Ectodermal cell (in vitro differentiated cells): Measurements from ENCODE around the gene KRT75.

Experiments used
- H3K27ac ChIP-seq: 2 replicates; pipeline ENCODE4 v1.7.0; 2013; ENCODE audit warnings: mild to moderate bottlenecking, low read depth, low read length; ENCODE audit not compliant: insufficient read depth, poor library complexity, severe bottlenecking
- H3K27me3 ChIP-seq: 2 replicates; pipeline ENCODE4 v1.7.0; 2013; ENCODE audit warnings: mild to moderate bottlenecking, low read length; ENCODE audit not compliant: insufficient read depth, control insufficient read depth, poor library complexity, severe bottlenecking
- H3K36me3 ChIP-seq: one replicate; pipeline ENCODE4 v1.7.0; 2013; ENCODE audit warnings: low read length; ENCODE audit not compliant: control insufficient read depth, insufficient read depth
- H3K4me1 ChIP-seq: one replicate; pipeline ENCODE4 v1.7.0; 2013; ENCODE audit warnings: low read length; ENCODE audit not compliant: control insufficient read depth, insufficient read depth
- H3K4me3 ChIP-seq: 2 replicates; pipeline ENCODE4 v1.7.0; 2013; ENCODE audit warnings: low read depth, low read length, control low read depth; ENCODE audit not compliant: insufficient read depth
- H3K9me3 ChIP-seq: 2 replicates; pipeline ENCODE4 v1.7.0; 2013; ENCODE audit warnings: mild to moderate bottlenecking, low read length, moderate library complexity; ENCODE audit not compliant: control insufficient read depth
- WGBS, 2 experiments: methylation state at CpG; one replicate each; pipeline ENCODE4 v1.1.7; 2013; ENCODE audit warnings: missing lambda C conversion rate in 2 of 2; 5-methylcytosine and 5-hydroxymethylcytosine counted together

Gene KRT75

DNA sequence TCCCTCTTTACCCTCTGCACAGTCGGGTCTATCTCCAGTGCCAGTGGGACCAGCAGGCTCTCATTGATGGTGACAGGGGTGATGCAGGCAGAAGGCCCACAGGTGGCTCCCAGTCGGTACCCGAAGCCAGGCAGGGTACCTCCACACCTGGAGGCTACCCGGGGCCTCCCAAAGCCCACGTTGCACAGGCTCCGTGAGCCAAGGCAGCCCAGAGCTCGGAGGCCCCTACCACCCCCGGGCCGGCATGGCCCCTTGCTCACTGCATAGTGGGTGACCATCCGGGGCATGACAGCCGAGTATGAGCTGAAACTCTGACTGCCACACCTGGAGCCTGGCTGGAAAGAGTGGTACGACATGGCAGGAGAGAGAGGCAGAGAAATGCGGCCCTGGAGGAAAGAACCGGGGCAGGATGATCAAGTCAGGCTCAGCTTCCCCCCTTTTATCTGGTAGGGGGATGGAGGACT lies 28.2 kb downstream of the KRT75 start, which contains the start of gene KRT82:
Gene KRT82, minus strand, starts transcription at position 414 of the 464 bp plus-strand sequence. Its CDS starts 58 bp downstream, at position 356.
- no peaks in the 10 kb centered on the region for H3K9me3 ChIP-seq
- WGBS, 2 experiments = 92% methylated on average over 14 of the region's 14 CpGs
- H3K27ac ChIP-seq = no peak within 1 kb of the TSS
- H3K4me1 ChIP-seq = no peaks in the 10 kb centered on the region
- no peaks in the 10 kb centered on the region for H3K27me3 ChIP-seq
- H3K4me3 ChIP-seq = no peak within 1 kb of the TSS
- no peaks in the 10 kb centered on the region for H3K36me3 ChIP-seq

DNA sequence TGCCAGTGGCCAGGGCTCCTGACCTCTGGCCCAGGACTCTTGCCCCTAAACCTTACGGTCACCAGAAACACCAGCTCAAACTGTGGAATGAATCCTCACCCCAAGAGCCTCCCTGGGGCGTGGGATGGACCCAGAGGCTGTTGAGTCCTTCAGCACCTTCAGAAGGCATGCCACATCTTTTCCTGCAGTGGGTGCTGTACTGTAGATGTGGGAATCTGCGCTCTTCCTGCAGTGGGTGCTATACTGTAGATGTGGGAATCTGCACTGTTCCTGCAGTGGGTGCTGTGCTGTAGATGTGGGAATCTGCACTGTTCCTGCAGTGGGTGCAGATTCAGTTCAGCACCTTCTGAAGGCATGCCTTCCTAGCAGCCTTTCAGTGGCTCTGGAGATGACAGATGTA lies 29.2 kb downstream of the KRT75 start:
- Histone ChIP-seq H3K9me3 (no peaks in the 10 kb centered on the region), H3K36me3 (no peaks in the 10 kb centered on the region), H3K4me1 (no peaks in the 10 kb centered on the region), H3K27me3 (no peaks in the 10 kb centered on the region), H3K4me3 (no peak overlapping the region), H3K27ac (no peak overlapping the region)
- WGBS, 2 experiments = 92 to 93% methylated on average over 3 of the region's 3 CpGs

DNA sequence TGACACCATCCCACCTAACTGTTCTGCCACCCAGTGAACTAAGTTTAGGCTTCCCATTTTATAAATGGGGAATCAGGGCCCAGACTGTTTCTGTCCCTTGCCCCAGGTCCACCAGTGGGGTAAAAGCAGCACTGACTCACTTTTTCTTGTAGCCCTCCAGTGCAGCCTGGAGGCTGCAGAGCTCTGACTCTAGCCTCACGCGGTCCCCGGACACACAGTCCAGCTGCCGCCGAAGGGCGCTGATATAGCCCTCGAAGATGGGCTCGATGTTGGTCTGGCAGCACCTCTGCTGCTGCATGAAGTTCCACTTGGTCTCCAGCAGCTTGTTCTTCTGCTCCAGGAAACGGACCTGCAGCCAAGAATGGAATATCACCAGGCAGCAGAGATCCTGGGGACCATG lies 30.6 kb downstream of the KRT75 start:
- 94 to 95% methylated on average over 9 of the region's 9 CpGs for WGBS, 2 experiments
- no peaks in the 10 kb centered on the region for H3K4me1 ChIP-seq

DNA sequence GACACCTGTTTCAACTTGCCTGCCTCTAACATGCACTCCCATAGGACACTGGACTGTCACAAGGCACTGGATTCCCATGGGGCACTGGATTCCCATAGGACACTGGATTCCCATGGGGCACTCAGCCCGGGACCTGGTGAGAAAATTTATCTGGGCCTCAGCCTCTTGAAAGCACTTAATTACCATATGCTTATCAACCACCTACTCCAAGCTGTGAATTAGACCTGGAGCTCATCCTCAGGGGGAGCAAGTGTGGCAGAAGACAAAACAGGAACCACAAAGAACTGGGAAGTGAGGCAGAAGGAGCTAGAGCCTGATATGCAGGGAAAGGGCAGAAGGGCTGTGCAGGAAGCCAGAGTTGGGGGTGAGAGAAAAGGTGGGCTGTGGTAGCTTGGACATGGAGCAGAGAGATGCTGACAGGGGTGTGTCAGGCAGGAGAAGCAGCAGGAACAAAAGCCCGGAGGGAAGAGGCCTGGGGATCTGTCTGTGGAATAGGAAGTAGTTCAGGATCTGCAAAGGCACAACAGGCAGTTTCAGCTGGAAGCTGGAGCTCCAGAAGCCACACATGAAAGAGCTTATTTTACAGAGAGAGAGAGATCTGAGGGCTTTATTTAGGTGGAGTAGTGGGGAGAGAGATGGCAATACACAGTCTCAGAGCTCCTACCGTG lies 31.2 kb downstream of the KRT75 start:
- Histone ChIP-seq H3K9me3 (no peaks in the 10 kb centered on the region), H3K27ac (no peak overlapping the region), H3K4me1 (no peaks in the 10 kb centered on the region), H3K36me3 (no peaks in the 10 kb centered on the region), H3K27me3 (no peaks in the 10 kb centered on the region), H3K4me3 (no peak overlapping the region)
- 62 to 74% methylated on average over 3 of the region's 3 CpGs for WGBS, 2 experiments

More for the DNA sequence above, 30.6 kb downstream of the KRT75 start:
- Histone ChIP-seq H3K27ac (no peak overlapping the region), H3K36me3 (no peaks in the 10 kb centered on the region), H3K27me3 (no peaks in the 10 kb centered on the region), H3K4me3 (no peak overlapping the region), H3K9me3 (no peaks in the 10 kb centered on the region)

DNA sequence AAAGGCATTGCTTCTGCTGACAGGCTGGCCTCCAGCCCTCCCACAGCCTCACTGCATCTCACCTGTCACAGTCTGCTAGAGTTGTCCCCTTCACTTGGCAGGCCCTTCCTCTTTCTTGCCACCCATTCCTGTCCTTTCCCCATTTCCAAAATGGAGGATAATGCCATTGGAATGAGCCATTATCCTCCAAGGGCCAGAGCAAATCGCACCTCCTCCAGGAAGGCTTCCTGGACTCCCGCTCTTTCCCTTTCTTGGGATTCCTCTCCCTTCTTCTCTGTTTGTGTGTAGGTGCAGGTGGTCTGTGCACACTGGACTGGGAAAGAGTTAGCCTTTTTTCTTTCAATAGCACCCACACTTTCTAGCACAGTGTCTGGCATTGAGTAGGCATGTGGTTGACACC lies 31.8 kb downstream of the KRT75 start:
- Histone ChIP-seq H3K27ac (no peak overlapping the region), H3K4me1 (no peaks in the 10 kb centered on the region), H3K27me3 (no peaks in the 10 kb centered on the region), H3K36me3 (no peaks in the 10 kb centered on the region), H3K9me3 (no peaks in the 10 kb centered on the region), H3K4me3 (no peak overlapping the region)
- 76 to 94% methylated on average over 2 of the region's 2 CpGs for WGBS, 2 experiments

DNA sequence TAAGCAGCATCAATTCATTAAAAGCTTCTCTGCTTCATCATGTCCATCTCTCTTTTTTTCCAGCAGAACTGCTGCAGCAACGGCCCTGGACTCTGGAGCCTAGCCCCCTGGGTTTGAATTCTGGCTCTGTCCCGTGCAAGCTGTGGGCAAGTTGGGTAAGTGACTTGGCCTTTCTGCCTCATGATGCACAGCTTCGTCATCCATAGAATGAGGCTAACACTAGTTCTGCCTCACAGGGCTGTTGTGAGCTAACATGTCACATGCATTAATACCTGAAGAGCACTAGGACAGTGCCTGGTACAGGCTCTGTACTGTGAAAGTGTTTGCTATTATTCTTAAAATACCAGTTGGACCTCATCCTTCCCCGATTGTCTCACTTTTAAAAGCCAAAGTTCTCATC lies 32.2 kb downstream of the KRT75 start:
- no peak overlapping the region for H3K27ac ChIP-seq
- H3K4me3 ChIP-seq = no peak overlapping the region
- WGBS, 2 experiments = 91 to 93% methylated on average over 4 of the region's 4 CpGs
- H3K9me3 ChIP-seq = no peaks in the 10 kb centered on the region
- no peaks in the 10 kb centered on the region for H3K36me3 ChIP-seq
- no peaks in the 10 kb centered on the region for H3K4me1 ChIP-seq
- no peaks in the 10 kb centered on the region for H3K27me3 ChIP-seq

DNA sequence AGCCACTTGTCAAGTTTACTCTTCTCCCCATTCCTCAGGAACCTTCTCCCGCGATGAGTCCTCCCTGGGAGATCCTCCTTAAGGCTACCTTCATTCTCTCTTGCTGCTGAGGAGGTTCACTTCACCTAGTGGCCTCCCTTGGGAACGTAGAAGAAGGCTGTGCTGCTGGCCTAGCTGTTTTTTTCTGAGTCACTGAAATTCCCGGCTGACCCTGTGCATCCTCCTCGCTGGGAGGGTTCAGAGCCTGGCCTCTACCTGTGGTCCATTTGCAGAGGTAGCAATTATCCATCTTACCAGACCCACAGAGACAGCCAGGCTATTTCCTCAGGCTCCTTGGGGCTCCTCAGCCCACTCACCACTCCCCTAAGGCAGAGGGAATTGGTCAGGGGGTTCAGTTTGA lies 32.6 kb downstream of the KRT75 start:
- no peaks in the 10 kb centered on the region for H3K27me3 ChIP-seq
- 90 to 92% methylated on average over 5 of the region's 5 CpGs for WGBS, 2 experiments

DNA sequence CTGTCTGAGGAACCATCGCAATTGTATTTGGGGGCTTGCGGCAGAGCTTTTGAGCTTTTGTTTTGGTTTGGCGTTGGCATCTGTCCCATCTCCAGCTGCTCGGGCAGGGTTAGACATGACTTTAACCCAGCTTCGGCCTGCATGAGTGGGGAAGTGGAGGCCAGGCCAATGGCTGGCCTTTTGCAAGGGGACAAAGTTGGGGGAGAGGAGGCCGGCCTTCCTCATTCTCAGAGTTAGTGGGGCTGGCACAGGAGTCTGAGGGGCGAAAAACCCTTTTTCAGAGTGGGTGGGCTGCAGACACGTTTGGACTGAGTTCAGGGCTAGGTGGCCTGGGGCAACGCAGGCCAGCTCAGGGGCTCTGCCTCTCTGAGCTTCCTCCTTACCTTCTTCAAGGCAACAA lies 33.3 kb downstream of the KRT75 start:
- H3K4me1 ChIP-seq = no peaks in the 10 kb centered on the region
- no peaks in the 10 kb centered on the region for H3K27me3 ChIP-seq
- no peaks in the 10 kb centered on the region for H3K36me3 ChIP-seq
- H3K27ac ChIP-seq = no peak overlapping the region
- H3K4me3 ChIP-seq = no peak overlapping the region
- WGBS, 2 experiments = 92 to 94% methylated on average over 9 of the region's 9 CpGs
- no peaks in the 10 kb centered on the region for H3K9me3 ChIP-seq

More for the DNA sequence above, 32.6 kb downstream of the KRT75 start:
- Histone ChIP-seq H3K4me3 (no peak overlapping the region), H3K4me1 (no peaks in the 10 kb centered on the region), H3K27ac (no peak overlapping the region), H3K36me3 (no peaks in the 10 kb centered on the region), H3K9me3 (no peaks in the 10 kb centered on the region)

DNA sequence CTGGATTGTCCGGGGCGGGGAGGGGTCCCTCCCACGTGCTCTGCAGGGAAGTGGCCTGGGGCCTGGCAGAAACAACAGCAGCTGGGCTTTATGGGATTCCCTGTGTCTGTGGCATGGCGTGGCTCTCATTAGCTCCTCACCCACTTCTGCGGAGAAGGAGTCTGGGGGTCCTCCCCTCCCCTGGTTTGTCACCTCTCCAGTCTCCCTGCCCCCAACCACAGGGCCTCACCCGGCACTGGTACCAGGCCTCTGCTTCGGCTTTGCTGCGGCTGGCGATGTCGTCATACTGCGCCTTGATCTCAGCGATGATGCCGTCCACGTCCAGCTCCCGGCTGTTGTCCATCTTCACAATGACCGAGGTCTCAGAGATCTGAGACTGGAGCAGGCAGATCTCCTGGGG lies 34.4 kb downstream of the KRT75 start:
- H3K4me3 ChIP-seq = no peak overlapping the region
- 93 to 94% methylated on average over 16 of the region's 16 CpGs for WGBS, 2 experiments
- H3K27me3 ChIP-seq = no peaks in the 10 kb centered on the region

DNA sequence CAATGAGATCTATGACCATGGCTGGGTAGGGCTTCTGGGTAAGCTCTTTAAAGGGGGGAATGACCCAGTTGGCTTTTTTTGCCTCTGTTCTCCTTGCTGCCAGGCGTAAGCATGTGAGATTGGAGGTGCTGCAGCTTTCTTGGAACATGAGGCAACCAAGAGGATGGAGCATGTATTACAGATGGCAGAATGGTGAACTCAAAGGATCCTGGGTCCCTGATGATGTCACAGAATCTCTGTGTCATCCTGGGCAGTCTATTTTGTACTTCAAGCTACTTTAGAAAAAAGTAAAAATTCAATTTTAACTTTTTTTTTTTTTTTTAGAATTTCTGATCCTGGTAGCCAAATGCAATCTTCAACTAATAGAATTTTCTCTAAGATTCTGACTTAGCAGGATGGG lies 36.0 kb downstream of the KRT75 start:
- Histone ChIP-seq H3K4me1 (no peaks in the 10 kb centered on the region), H3K9me3 (no peaks in the 10 kb centered on the region), H3K27ac (no peak overlapping the region), H3K27me3 (no peaks in the 10 kb centered on the region), H3K36me3 (no peaks in the 10 kb centered on the region), H3K4me3 (no peak overlapping the region)
- 94 to 97% methylated on average over 1 of the region's 1 CpG for WGBS, 2 experiments

More for the DNA sequence above, 34.4 kb downstream of the KRT75 start:
- Histone ChIP-seq H3K36me3 (no peaks in the 10 kb centered on the region), H3K4me1 (no peaks in the 10 kb centered on the region), H3K9me3 (no peaks in the 10 kb centered on the region), H3K27ac (no peak overlapping the region)
